ENCODE results near the gene DAZAP1.

DAZAP1 gene

GRCh38 chr19:1427221-1427920 lies 20.0 kb downstream of the DAZAP1 start:
- no peak for TF ChIP-seq ZFP30 (CRISPR knock-in tag; IDR thresholded peaks at IDR 0.05)
- TF ChIP-seq ZNF8 (CRISPR knock-in tag; IDR thresholded peaks at IDR 0.05) = no peak
- no peak for TF ChIP-seq ZNF70 (CRISPR knock-in tag; IDR thresholded peaks at IDR 0.05)
- TF ChIP-seq ZFP3 (CRISPR knock-in tag; IDR thresholded peaks at IDR 0.05) = no peak
- no peak for TF ChIP-seq TOX (CRISPR knock-in tag; IDR thresholded peaks at IDR 0.05; ENCODE audit: borderline replicate concordance)
- TF ChIP-seq ZC3H10 (CRISPR knock-in tag; IDR thresholded peaks at IDR 0.05) = no peak
- TF ChIP-seq ESRRG (CRISPR knock-in tag; IDR thresholded peaks at IDR 0.05) = no peak
- no peak for TF ChIP-seq ISL1 (CRISPR knock-in tag; IDR thresholded peaks at IDR 0.05)
- no peak for TF ChIP-seq CSRNP3 (CRISPR knock-in tag; IDR thresholded peaks at IDR 0.05)
- TF ChIP-seq TSHZ2 (CRISPR knock-in tag; IDR thresholded peaks at IDR 0.05) = no peak
- TF ChIP-seq ZNF565 (CRISPR knock-in tag; conservative IDR thresholded peaks at IDR 0.05; ENCODE audit: low read depth) = no peak
- TF ChIP-seq BACH2 (CRISPR knock-in tag; IDR thresholded peaks at IDR 0.05; ENCODE audit: borderline replicate concordance) = no peak
- TF ChIP-seq TCF4 (CRISPR knock-in tag; IDR thresholded peaks at IDR 0.05; ENCODE audit: borderline replicate concordance) = no peak
- TF ChIP-seq PATZ1 (CRISPR knock-in tag; IDR thresholded peaks at IDR 0.05; ENCODE audit: borderline replicate concordance) = no peak
- TF ChIP-seq ARNTL (CRISPR knock-in tag; IDR thresholded peaks at IDR 0.05; ENCODE audit: borderline replicate concordance, low read depth) = no peak
- TF ChIP-seq OSR1 (CRISPR knock-in tag; IDR thresholded peaks at IDR 0.05) = no peak
- no peak for TF ChIP-seq CREB5 (CRISPR knock-in tag; IDR thresholded peaks at IDR 0.05; ENCODE audit: low read depth)
- TF ChIP-seq PPARA (CRISPR knock-in tag; IDR thresholded peaks at IDR 0.05; ENCODE audit: borderline replicate concordance) = no peak
- TF ChIP-seq RARB (CRISPR knock-in tag; IDR thresholded peaks at IDR 0.05) = no peak
- ATAC-seq = no peak

GRCh38 chr19:1428738-1429391 lies 21.5 kb downstream of the DAZAP1 start:
- no peak for ATAC-seq
- no peak for TF ChIP-seq TOX (CRISPR knock-in tag; IDR thresholded peaks at IDR 0.05; ENCODE audit: borderline replicate concordance)
- no peak for TF ChIP-seq PPARA (CRISPR knock-in tag; IDR thresholded peaks at IDR 0.05; ENCODE audit: borderline replicate concordance)
- no peak for TF ChIP-seq SNAI2 (CRISPR knock-in tag; IDR thresholded peaks at IDR 0.05)
- TF ChIP-seq BACH2 (CRISPR knock-in tag; IDR thresholded peaks at IDR 0.05; ENCODE audit: borderline replicate concordance) = no peak
- TF ChIP-seq PATZ1 (CRISPR knock-in tag; IDR thresholded peaks at IDR 0.05; ENCODE audit: borderline replicate concordance) = no peak
- TF ChIP-seq ZFP30 (CRISPR knock-in tag; IDR thresholded peaks at IDR 0.05) = no peak
- no peak for TF ChIP-seq CREB5 (CRISPR knock-in tag; IDR thresholded peaks at IDR 0.05; ENCODE audit: low read depth)
- TF ChIP-seq ZFP3 (CRISPR knock-in tag; IDR thresholded peaks at IDR 0.05) = no peak
- TF ChIP-seq TSHZ2 (CRISPR knock-in tag; IDR thresholded peaks at IDR 0.05) = no peak
- TF ChIP-seq ZNF70 (CRISPR knock-in tag; IDR thresholded peaks at IDR 0.05) = no peak
- TF ChIP-seq POU6F1 (CRISPR knock-in tag; IDR thresholded peaks at IDR 0.05; ENCODE audit: borderline replicate concordance, low read depth) = no peak
- no peak for TF ChIP-seq CSDC2 (CRISPR knock-in tag; IDR thresholded peaks at IDR 0.05)
- no peak for TF ChIP-seq GLIS3 (CRISPR knock-in tag; IDR thresholded peaks at IDR 0.05)
